ENCODE data around the gene ST3GAL4.

- TF ChIP-seq CTCF (conservative IDR thresholded peaks at IDR 0.05; ENCODE audit: low read length), result no peak
- no peak for TF ChIP-seq EZH2phosphoT487 (IDR thresholded peaks at IDR 0.05; ENCODE audit: borderline replicate concordance)
These were observed 10.2 kb upstream of the ST3GAL4 start for GRCh38 chr11:126345283-126345682.
